Nasal cavity respiratory epithelium epithelial cell of viscerocranial mucosa (primary cell): Measurements from ENCODE around the gene TM4SF4. TPM values are rescaled to one million over a fixed set of nuclear protein-coding genes. Genes with fewer than 3 reads are reported as not detected.

ENCODE experiments used
- total RNA-seq: library from RNA; depleted of rRNA; stranded (reverse); fragments of >200 nt; gene quantifications from 2 replicates; pipeline ENCODE4 v1.2.3, GENCODE V29; 2014

TM4SF4 gene, protein sequence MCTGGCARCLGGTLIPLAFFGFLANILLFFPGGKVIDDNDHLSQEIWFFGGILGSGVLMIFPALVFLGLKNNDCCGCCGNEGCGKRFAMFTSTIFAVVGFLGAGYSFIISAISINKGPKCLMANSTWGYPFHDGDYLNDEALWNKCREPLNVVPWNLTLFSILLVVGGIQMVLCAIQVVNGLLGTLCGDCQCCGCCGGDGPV
- not detected in 2 replicates for total RNA-seq

DNA sequence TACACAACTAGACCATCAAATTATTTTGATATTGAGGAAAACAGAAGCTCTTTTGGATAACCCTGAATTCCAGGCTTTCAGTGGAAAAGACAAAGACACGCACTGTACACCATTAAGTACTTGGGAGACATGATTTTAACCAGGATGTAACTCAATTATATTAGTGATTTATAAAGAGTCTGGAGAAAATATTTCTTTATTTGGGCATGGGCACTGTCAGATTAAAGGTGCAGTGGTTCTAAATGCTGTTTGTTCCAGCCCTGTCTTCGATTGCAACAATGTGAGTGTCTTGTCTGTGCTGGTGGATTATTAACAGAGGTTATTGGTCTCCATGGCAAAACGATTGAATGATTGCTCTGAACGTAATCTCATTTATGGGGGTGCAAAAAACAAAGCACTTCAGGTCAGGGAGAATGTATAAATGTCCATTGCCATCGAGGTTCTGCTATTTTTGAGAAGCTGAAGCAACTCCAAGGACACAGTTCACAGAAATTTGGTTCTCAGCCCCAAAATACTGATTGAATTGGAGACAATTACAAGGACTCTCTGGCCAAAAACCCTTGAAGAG is at the start of gene TM4SF4:
Gene TM4SF4, plus strand, starts transcription at position 448 of the 568 bp plus-strand sequence. CDS start 181 bp downstream, outside the sequence.

Other genes with a start within 250 kb of the TM4SF4 start
- gene TM4SF18, start 141.1 kb upstream of the TM4SF4 start, total RNA-seq = not detected in 2 replicates
- gene TM4SF1, start 97.0 kb upstream of the TM4SF4 start, total RNA-seq = 33.5 and 121 TPM in 2 replicates
- 6.5 and 21.6 TPM in 2 replicates for gene WWTR1, start 183.3 kb downstream of the TM4SF4 start, total RNA-seq